Lower leg skin (tissue), 3 donors: ENCODE data around the gene BIRC2.

Source experiments
- CTCF ChIP-seq, 3 donors: fragments of 450-650 bp; IDR thresholded peaks; one replicate each; pipeline ENCODE4 v1.5.1; 2016; ENCODE audit warnings: antibody characterized with exemption in 3 of 3, mild to moderate bottlenecking in 3 of 3, moderate library complexity in 2 of 3
- POLR2A ChIP-seq, 2 donors: fragments of 450-650 bp; IDR thresholded peaks; one replicate each; pipeline ENCODE4 v1.6.1; 2016 to 2017; ENCODE audit warnings: antibody characterized with exemption in 2 of 2, mild to moderate bottlenecking in 1 of 2, moderate library complexity in 1 of 2

- TF ChIP-seq POLR2A (IDR thresholded peaks at IDR 0.05) (no peak), CTCF (IDR thresholded peaks at IDR 0.05) (no peak)
Measured at GRCh38 chr11:102360681-102361080, 13.7 kb downstream of the BIRC2 start.
